ENCODE data around the gene FAM209A. TPM values are rescaled to one million over a fixed set of nuclear protein-coding genes. Genes with fewer than 3 reads are reported as not detected.
"Not testable (repeated sequence)": the region's sequence is repeated elsewhere in the genome, so short reads cannot be mapped to it uniquely, and the experiment has no call there.

Gene FAM209A
- total RNA-seq, 1 donor from 2014 or later = not detected

GRCh38 chr20:56532946-56533345, 8.4 kb downstream of the FAM209A start, which contains the start of gene FAM209B:
TSS of gene FAM209B (plus strand) at chr20:56533246. CDS start at chr20:56533342, 96 bp downstream.
- DNase-seq (ENCODE audit: low spot score in 2 of 2); FAIRE-seq: not testable (repeated sequence)

GRCh38 chr20:56537997-56538396, 13.5 kb downstream of the FAM209A start:
- FAIRE-seq = no peak
- no peak for DNase-seq (ENCODE audit: low spot score in 2 of 2)

- FAIRE-seq = no peak
- no peak for DNase-seq (ENCODE audit: low spot score in 2 of 2)
These were observed 15.9 kb downstream of the FAM209A start for GRCh38 chr20:56540415-56540814.

GRCh38 chr20:56542489-56543030, 18.0 kb downstream of the FAM209A start:
- no peak for FAIRE-seq
- no peak for DNase-seq (ENCODE audit: low spot score in 2 of 2)

- DNase-seq (ENCODE audit: low spot score in 2 of 2) = no peak
- no peak for FAIRE-seq
These were observed 27.0 kb downstream of the FAM209A start for GRCh38 chr20:56551571-56551970.

GRCh38 chr20:56552911-56553629, 28.5 kb downstream of the FAM209A start:
- DNase-seq (ENCODE audit: low spot score in 2 of 2) = no peak
- FAIRE-seq = no peak

GRCh38 chr20:56554869-56555268, 30.3 kb downstream of the FAM209A start:
- DNase-seq (ENCODE audit: low spot score in 2 of 2) (peak; percentile 27 to 69), FAIRE-seq (no peak)

- FAIRE-seq = no peak
- no peak for DNase-seq (ENCODE audit: low spot score in 2 of 2)
These were observed 34.4 kb downstream of the FAM209A start for GRCh38 chr20:56558968-56559367.

- FAIRE-seq; DNase-seq (ENCODE audit: low spot score in 2 of 2): not testable (repeated sequence)
These were observed 40.0 kb downstream of the FAM209A start for GRCh38 chr20:56564526-56564925.

- FAIRE-seq = no peak
- DNase-seq (ENCODE audit: low spot score in 2 of 2) = no peak
These were observed 41.0 kb downstream of the FAM209A start for GRCh38 chr20:56565511-56565910.

- DNase-seq (ENCODE audit: low spot score in 2 of 2) (no peak), FAIRE-seq (no peak)
These were observed 42.1 kb downstream of the FAM209A start for GRCh38 chr20:56566621-56567020.

- DNase-seq (ENCODE audit: low spot score in 2 of 2) (no peak), FAIRE-seq (no peak)
These were observed 46.3 kb downstream of the FAM209A start for GRCh38 chr20:56570832-56571231.

GRCh38 chr20:56572172-56572571, 47.6 kb downstream of the FAM209A start:
- DNase-seq (ENCODE audit: low spot score in 2 of 2) (no peak), FAIRE-seq (no peak)

GRCh38 chr20:56573986-56574385, 49.4 kb downstream of the FAM209A start:
- no peak for FAIRE-seq
- DNase-seq (ENCODE audit: low spot score in 2 of 2) = no peak

- FAIRE-seq (no peak), DNase-seq (ENCODE audit: low spot score in 2 of 2) (no peak)
These were observed 50.1 kb downstream of the FAM209A start for GRCh38 chr20:56574531-56575142.

GRCh38 chr20:56575157-56575556, 50.6 kb downstream of the FAM209A start:
- FAIRE-seq (no peak), DNase-seq (ENCODE audit: low spot score in 2 of 2) (no peak)

Other genes with a start within 250 kb of the FAM209A start
- 15.5 TPM for gene FAM210B, start 165.8 kb upstream of the FAM209A start, total RNA-seq
- gene AURKA, start 132.5 kb upstream of the FAM209A start, total RNA-seq = 6.5 TPM
- gene CSTF1, start 132.1 kb upstream of the FAM209A start, total RNA-seq = 27.7 TPM
- gene CASS4, start 112.5 kb upstream of the FAM209A start, total RNA-seq = under 0.01 TPM
- gene RTF2, start 56.1 kb upstream of the FAM209A start, total RNA-seq = 48.9 TPM
- gene FAM209B, start 8.5 kb downstream of the FAM209A start, total RNA-seq = not detected
- 2.4 TPM for gene TFAP2C, start 104.6 kb downstream of the FAM209A start, total RNA-seq

All from frontal cortex (tissue), 4 donors.